Trophoblast cell (in vitro differentiated cells and primary cell): Measurements from ENCODE around the gene MIB2.

Experiments
- DNase-seq, 2 donors: peaks; one replicate each; pipeline ENCODE4 v3.0.0-alpha.2; 2016
- H2AFZ ChIP-seq: 2 replicates; pipeline ENCODE4 v1.6.1; 2013; ENCODE audit warnings: low read length, moderate library complexity, mild to moderate bottlenecking; ENCODE audit not compliant: insufficient read depth, poor library complexity
- H2AK5ac ChIP-seq: 2 replicates; pipeline ENCODE4 v1.6.1; 2013; ENCODE audit warnings: mild to moderate bottlenecking, low read length
- H2BK120ac ChIP-seq: 2 replicates; pipeline ENCODE4 v1.6.1; 2013; ENCODE audit warnings: low read length, mild to moderate bottlenecking, moderate library complexity; ENCODE audit not compliant: insufficient read depth, poor library complexity
- H2BK12ac ChIP-seq: 2 replicates; pipeline ENCODE4 v1.6.1; 2013; ENCODE audit warnings: mild to moderate bottlenecking, low read length, moderate library complexity
- H2BK5ac ChIP-seq: 2 replicates; pipeline ENCODE4 v1.6.1; 2013; ENCODE audit warnings: low read length, low read depth, moderate library complexity, mild to moderate bottlenecking; ENCODE audit not compliant: poor library complexity
- H3K14ac ChIP-seq: 2 replicates; pipeline ENCODE4 v1.6.1; 2013; ENCODE audit warnings: mild to moderate bottlenecking, low read length
- H3K18ac ChIP-seq: 2 replicates; pipeline ENCODE4 v1.6.1; 2013; ENCODE audit warnings: mild to moderate bottlenecking, low read length
- H3K23ac ChIP-seq: 2 replicates; pipeline ENCODE4 v1.6.1; 2013; ENCODE audit warnings: low read length
- H3K27ac ChIP-seq: 2 replicates; pipeline ENCODE4 v1.5.1; 2013; ENCODE audit warnings: low read depth, mild to moderate bottlenecking, inconsistent platforms, low read length, moderate library complexity
- H3K27me3 ChIP-seq: 2 replicates; pipeline ENCODE4 v1.6.1; 2013; ENCODE audit warnings: inconsistent platforms, mild to moderate bottlenecking, low read length, moderate library complexity; ENCODE audit not compliant: insufficient read depth
- H3K36me3 ChIP-seq, 2 experiments: 1 replicate in 1 of 2; 2 replicates in 1 of 2; pipeline ENCODE4 v1.6.1; 2013; ENCODE audit warnings: low read length in 2 of 2, mild to moderate bottlenecking in 2 of 2, moderate library complexity in 1 of 2; ENCODE audit not compliant: insufficient read depth in 2 of 2, control insufficient read depth in 1 of 2
- H3K4ac ChIP-seq: 2 replicates; pipeline ENCODE4 v1.6.1; 2013; ENCODE audit warnings: low read depth, mild to moderate bottlenecking, low read length, moderate library complexity
- H3K4me1 ChIP-seq, 2 experiments: 1 replicate in 1 of 2; 2 replicates in 1 of 2; pipeline ENCODE4 v1.6.1; 2013; ENCODE audit warnings: low read length in 2 of 2, mild to moderate bottlenecking in 2 of 2, moderate library complexity in 1 of 2; ENCODE audit not compliant: insufficient read depth in 2 of 2, control insufficient read depth in 1 of 2
- H3K4me2 ChIP-seq: 2 replicates; pipeline ENCODE4 v1.6.1; 2013; ENCODE audit warnings: inconsistent platforms, mild to moderate bottlenecking, low read length, moderate library complexity
- H3K4me3 ChIP-seq: 2 replicates; pipeline ENCODE4 v1.5.1; 2013; ENCODE audit warnings: mild to moderate bottlenecking, low read depth, low read length, inconsistent platforms
- H3K79me1 ChIP-seq: one replicate; pipeline ENCODE4 v1.6.1; 2013; ENCODE audit warnings: low read length
- H3K79me2 ChIP-seq: 2 replicates; pipeline ENCODE4 v1.6.1; 2013; ENCODE audit warnings: low read length, mild to moderate bottlenecking; ENCODE audit not compliant: control insufficient read depth, insufficient read depth, poor library complexity
- H3K9ac ChIP-seq: 2 replicates; pipeline ENCODE4 v1.6.1; 2013; ENCODE audit warnings: mild to moderate bottlenecking, low read length
- H3K9me3 ChIP-seq: 2 replicates; pipeline ENCODE4 v1.6.1; 2013; ENCODE audit warnings: low read depth, mild to moderate bottlenecking, control low read depth, inconsistent platforms, low read length; ENCODE audit not compliant: insufficient read depth
- H4K12ac ChIP-seq: 2 replicates; pipeline ENCODE4 v1.6.1; 2013; ENCODE audit warnings: low read depth, mild to moderate bottlenecking, low read length, moderate library complexity
- H4K8ac ChIP-seq: 2 replicates; pipeline ENCODE4 v1.6.1; 2013; ENCODE audit warnings: low read depth, mild to moderate bottlenecking, low read length, moderate library complexity
- H4K91ac ChIP-seq: one replicate; pipeline ENCODE4 v1.6.1; 2013; ENCODE audit warnings: low read depth, mild to moderate bottlenecking, low read length, moderate library complexity
- WGBS: extraction: QIAGEN DNeasy Blood & Tissue Kit; methylation state at CpG from one replicate; pipeline ENCODE4 v1.1.7; 2013; ENCODE audit warnings: missing lambda C conversion rate; ENCODE audit not compliant: insufficient read length, insufficient coverage; ENCODE audit errors: extremely low coverage; 5-methylcytosine and 5-hydroxymethylcytosine counted together

Gene MIB2

GRCh38 chr1:1622788-1623094 is 7.4 kb downstream of the MIB2 start:
- Histone ChIP-seq H3K79me2 (no peaks in the 10 kb centered on the region), H3K4me1 (no peaks in the 10 kb centered on the region), H4K8ac (no peak overlapping the region), H3K9ac (no peak overlapping the region), H2BK120ac (no peak overlapping the region), H3K27me3 (no peaks in the 10 kb centered on the region), H4K12ac (no peak overlapping the region), H3K23ac (no peak overlapping the region), H3K79me1 (no peaks in the 10 kb centered on the region), H3K36me3 (peaks cover 25 to 29% of the 10 kb centered on the region in 2 experiments), H2BK12ac (no peak overlapping the region), H3K4me3 (peak overlapping the region; percentile 39), H3K9me3 (no peaks in the 10 kb centered on the region), H2BK5ac (no peak overlapping the region), H4K91ac (no peak overlapping the region), H3K4me2 (no peak overlapping the region), H3K18ac (no peak overlapping the region), H2AK5ac (no peak overlapping the region), H3K14ac (no peak overlapping the region), H3K27ac (no peak overlapping the region), H3K4ac (no peak overlapping the region), H2AFZ (no peak overlapping the region)
- WGBS = no CpG with 5 or more reads among the region's 17 CpGs
- DNase-seq = no peak

- H3K18ac ChIP-seq = no peak overlapping the region
- no peak overlapping the region for H3K4ac ChIP-seq
- no peak overlapping the region for H3K4me3 ChIP-seq
- no peak overlapping the region for H2BK5ac ChIP-seq
- no peak overlapping the region for H4K91ac ChIP-seq
- no peak overlapping the region for H4K12ac ChIP-seq
- no peaks in the 10 kb centered on the region for H3K79me2 ChIP-seq
- no peaks in the 10 kb centered on the region for H3K9me3 ChIP-seq
- no peak overlapping the region for H3K27ac ChIP-seq
- H2BK120ac ChIP-seq = no peak overlapping the region
- H3K36me3 ChIP-seq = peaks cover 26 to 29% of the 10 kb centered on the region in 2 experiments
- H3K14ac ChIP-seq = no peak overlapping the region
- no peak for DNase-seq
- H3K4me2 ChIP-seq = no peak overlapping the region
- no peak overlapping the region for H2AFZ ChIP-seq
- H3K23ac ChIP-seq = no peak overlapping the region
- no CpG with 5 or more reads among the region's 33 CpGs for WGBS
- no peak overlapping the region for H2AK5ac ChIP-seq
- no peak overlapping the region for H4K8ac ChIP-seq
- H3K9ac ChIP-seq = no peak overlapping the region
- H3K79me1 ChIP-seq = no peaks in the 10 kb centered on the region
- no peak overlapping the region for H2BK12ac ChIP-seq
- H3K27me3 ChIP-seq = no peaks in the 10 kb centered on the region
- no peaks in the 10 kb centered on the region for H3K4me1 ChIP-seq
Measured at GRCh38 chr1:1623181-1623630, 7.9 kb downstream of the MIB2 start.

GRCh38 chr1:1623631-1624442 is 8.5 kb downstream of the MIB2 start:
- H3K9ac ChIP-seq = no peak overlapping the region
- H4K8ac ChIP-seq = no peak overlapping the region

GRCh38 chr1:1624443-1625403 is 9.4 kb downstream of the MIB2 start:
- Histone ChIP-seq H3K4me1 (peaks cover 0 to 6% of the 10 kb centered on the region in 2 experiments), H4K91ac (no peak overlapping the region), H2BK5ac (no peak overlapping the region), H3K23ac (no peak overlapping the region), H3K27ac (no peak overlapping the region), H3K9me3 (peaks cover 2% of the 10 kb centered on the region), H3K9ac (no peak overlapping the region), H4K8ac (no peak overlapping the region), H3K79me1 (no peaks in the 10 kb centered on the region), H3K18ac (no peak overlapping the region), H3K4me3 (no peak overlapping the region), H2BK120ac (no peak overlapping the region), H3K79me2 (no peaks in the 10 kb centered on the region), H3K36me3 (peaks cover 25 to 28% of the 10 kb centered on the region in 2 experiments), H2AFZ (no peak overlapping the region), H3K4me2 (no peak overlapping the region), H2BK12ac (no peak overlapping the region), H3K27me3 (peaks cover 6% of the 10 kb centered on the region), H4K12ac (no peak overlapping the region), H3K14ac (no peak overlapping the region), H2AK5ac (no peak overlapping the region), H3K4ac (no peak overlapping the region)
- WGBS = no CpG with 5 or more reads among the region's 38 CpGs
- no peak for DNase-seq

More at GRCh38 chr1:1623631-1624442, 8.5 kb downstream of the MIB2 start:
- no peaks in the 10 kb centered on the region for H3K9me3 ChIP-seq
- no peak overlapping the region for H3K4me2 ChIP-seq
- no peak overlapping the region for H2AK5ac ChIP-seq
- H4K12ac ChIP-seq = no peak overlapping the region
- H3K4me3 ChIP-seq = no peak overlapping the region
- H3K14ac ChIP-seq = no peak overlapping the region
- H3K27ac ChIP-seq = no peak overlapping the region
- no peaks in the 10 kb centered on the region for H3K27me3 ChIP-seq
- H3K36me3 ChIP-seq = peaks cover 25 to 33% of the 10 kb centered on the region in 2 experiments
- no peak overlapping the region for H2BK120ac ChIP-seq
- H3K79me2 ChIP-seq = no peaks in the 10 kb centered on the region
- no peak overlapping the region for H2BK5ac ChIP-seq
- no peaks in the 10 kb centered on the region for H3K4me1 ChIP-seq
- H3K23ac ChIP-seq = no peak overlapping the region
- no peak for DNase-seq
- H3K79me1 ChIP-seq = no peaks in the 10 kb centered on the region
- H4K91ac ChIP-seq = no peak overlapping the region
- no peak overlapping the region for H3K18ac ChIP-seq
- no peak overlapping the region for H2BK12ac ChIP-seq
- no peak overlapping the region for H2AFZ ChIP-seq
- WGBS = no CpG with 5 or more reads among the region's 51 CpGs
- no peak overlapping the region for H3K4ac ChIP-seq
